DOHH2 (cell line): ENCODE measurements around the gene KDELR3.

Experiments used
- EZH2phosphoT487 ChIP-seq: fragments of 200-600 bp; sonication (generic); IDR thresholded peaks from 2 replicates; pipeline ENCODE4 v1.6.1; 2017; ENCODE audit warnings: borderline replicate concordance, mild to moderate bottlenecking, antibody characterized with exemption, low read length, moderate library complexity, mixed read lengths
- TF ChIP-seq, protein P1 (sequence below): fragments of 200-600 bp; sonication (generic); IDR thresholded peaks from one replicate; pipeline ENCODE4 v1.5.1; 2014; ENCODE audit warnings: antibody characterized with exemption, mild to moderate bottlenecking, low read depth, low read length; ENCODE audit not compliant: poor library complexity, severe bottlenecking

DNA sequence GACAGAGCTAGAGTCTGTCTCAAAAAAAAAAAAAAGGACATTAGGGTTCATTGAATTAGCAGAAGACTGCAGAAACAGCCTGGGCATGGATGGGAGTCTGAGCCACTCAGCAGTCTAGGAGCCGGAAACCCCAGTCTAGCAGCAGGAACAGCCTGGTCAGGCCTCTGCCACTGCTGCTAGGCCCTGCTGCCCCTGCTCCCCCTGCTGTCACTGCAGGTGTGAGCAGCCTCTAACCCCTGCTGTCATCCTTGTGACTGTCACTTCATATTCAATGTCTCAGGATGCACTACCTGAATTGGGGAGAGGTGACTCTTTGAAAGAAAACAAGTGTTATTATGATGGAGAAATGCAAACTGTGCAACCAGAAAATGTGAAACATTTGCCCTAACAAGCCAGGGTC is 45.2 kb downstream of the KDELR3 start:
- TF ChIP-seq, protein P1, sequence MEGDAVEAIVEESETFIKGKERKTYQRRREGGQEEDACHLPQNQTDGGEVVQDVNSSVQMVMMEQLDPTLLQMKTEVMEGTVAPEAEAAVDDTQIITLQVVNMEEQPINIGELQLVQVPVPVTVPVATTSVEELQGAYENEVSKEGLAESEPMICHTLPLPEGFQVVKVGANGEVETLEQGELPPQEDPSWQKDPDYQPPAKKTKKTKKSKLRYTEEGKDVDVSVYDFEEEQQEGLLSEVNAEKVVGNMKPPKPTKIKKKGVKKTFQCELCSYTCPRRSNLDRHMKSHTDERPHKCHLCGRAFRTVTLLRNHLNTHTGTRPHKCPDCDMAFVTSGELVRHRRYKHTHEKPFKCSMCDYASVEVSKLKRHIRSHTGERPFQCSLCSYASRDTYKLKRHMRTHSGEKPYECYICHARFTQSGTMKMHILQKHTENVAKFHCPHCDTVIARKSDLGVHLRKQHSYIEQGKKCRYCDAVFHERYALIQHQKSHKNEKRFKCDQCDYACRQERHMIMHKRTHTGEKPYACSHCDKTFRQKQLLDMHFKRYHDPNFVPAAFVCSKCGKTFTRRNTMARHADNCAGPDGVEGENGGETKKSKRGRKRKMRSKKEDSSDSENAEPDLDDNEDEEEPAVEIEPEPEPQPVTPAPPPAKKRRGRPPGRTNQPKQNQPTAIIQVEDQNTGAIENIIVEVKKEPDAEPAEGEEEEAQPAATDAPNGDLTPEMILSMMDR: peak; percentile 63
- no peak for TF ChIP-seq EZH2phosphoT487
